GM04503 (cell line): ENCODE measurements around the gene GLI3.

Source experiments
- DNase-seq: peaks from one replicate; pipeline ENCODE4 v3.0.0-alpha.2; 2012; ENCODE audit warnings: low read depth

GLI3 gene

DNA sequence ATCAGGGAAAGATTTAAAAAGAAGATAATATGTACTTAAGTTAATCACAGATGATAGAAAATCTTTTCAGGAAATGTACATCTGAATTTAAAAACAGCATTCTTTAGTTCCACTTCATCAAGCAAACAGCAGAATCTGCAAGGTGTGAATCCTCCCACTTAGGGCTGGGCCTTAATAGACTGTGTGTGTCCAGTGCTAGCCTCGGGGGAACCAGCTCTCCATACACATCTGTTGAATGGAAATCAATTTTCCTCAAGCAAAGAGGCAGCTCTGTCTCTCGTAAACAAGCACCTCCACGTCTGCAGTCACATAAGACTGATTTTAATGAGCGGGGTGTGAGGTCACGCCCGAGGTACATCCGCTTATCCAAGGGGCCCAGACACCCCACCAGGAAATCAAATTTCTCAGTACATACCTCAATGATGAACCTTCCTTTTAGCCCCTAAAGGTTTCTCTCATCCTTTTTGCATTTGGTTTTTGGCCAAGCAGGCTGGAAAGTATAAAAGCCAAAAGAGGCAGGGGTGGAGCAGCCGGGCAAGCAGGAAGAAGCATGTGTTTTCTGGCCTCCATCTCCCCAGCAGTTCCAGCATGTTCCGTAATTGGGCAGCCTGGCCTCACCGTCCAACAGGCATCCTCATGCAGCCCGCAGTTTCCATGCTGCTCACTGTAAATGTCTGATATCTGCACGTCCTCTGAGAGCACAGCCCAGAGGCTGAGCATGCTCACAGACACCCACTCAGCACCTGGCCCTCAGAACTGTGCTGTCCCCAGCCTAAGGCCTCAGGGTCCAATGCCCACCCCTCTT lies 131.3 kb downstream of the GLI3 start:
- DNase-seq, result no peak

DNA sequence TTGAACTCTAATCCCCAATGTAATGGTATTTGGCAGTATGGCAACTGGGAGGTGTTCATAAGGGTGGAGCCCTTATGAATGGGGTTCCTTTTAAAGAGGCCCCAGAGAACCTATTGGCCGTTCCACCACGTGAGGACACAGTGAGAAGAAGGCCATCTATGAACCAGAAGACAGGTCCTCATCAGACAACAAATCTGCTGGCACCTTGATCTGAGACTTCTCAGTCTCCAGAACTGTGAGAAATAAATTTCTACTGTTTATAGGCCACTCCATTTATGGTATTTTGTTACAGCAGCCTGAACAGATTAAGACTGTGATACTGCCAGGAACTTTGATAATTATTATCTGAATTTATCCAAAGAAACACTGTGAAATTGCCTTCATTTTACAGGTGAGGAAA lies 132.3 kb downstream of the GLI3 start:
- no peak for DNase-seq

DNA sequence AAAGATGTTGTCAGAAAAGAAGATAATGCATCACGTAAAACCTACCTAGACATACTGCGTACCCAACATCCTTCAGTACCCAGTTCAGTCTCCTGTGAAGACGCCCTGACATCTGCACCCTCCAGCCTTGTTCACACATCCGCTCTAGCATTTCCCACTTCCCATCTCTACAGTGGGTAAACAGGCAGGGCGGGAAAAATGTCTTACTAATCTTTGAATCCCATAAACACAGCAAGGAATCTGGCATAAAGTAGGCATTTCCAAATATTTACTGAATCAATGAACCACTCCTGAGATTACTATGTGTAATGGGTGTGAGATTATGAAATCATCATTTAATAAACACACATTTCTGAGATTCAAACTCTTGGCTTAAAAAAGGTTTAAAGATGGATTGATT lies 132.8 kb downstream of the GLI3 start:
- no peak for DNase-seq

DNA sequence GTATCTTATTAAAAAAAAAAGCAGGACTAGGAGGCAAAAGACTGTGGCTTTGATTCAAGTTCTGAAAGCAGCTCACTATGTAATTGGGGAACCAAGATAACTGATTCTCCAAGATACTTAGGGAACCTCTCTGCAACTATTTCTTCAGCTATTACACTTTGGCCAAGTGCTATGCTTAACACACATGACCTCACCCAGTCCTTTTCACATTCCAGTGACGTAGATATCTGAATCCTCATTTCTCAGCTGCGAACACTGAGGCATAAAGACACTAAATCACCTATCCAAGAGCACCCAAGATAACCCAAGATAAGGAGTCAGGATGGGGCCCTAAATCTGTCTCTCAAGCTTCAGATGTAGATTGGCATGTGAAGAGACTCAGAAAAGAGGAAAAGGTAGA lies 133.6 kb downstream of the GLI3 start:
- DNase-seq, result no peak

DNA sequence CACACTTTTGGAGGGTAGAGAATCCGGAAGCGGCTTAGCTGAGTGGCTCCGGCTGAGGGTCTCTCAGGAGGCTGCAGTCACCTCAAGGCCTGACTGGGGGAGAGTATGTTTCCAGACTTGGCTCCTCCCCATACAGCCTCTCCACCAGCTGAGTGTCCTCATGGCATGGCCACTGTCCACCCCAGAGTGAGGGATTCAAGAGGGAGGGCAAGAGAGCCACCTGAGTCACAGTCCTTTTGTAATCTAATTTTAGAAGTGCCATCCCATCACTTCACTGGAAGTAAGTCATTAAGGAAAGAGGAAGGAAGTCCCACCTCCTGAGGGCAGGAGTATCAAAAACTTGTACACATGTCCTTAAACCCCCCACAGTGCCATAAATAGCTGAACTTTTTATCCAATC lies 134.0 kb downstream of the GLI3 start:
- DNase-seq, result no peak

DNA sequence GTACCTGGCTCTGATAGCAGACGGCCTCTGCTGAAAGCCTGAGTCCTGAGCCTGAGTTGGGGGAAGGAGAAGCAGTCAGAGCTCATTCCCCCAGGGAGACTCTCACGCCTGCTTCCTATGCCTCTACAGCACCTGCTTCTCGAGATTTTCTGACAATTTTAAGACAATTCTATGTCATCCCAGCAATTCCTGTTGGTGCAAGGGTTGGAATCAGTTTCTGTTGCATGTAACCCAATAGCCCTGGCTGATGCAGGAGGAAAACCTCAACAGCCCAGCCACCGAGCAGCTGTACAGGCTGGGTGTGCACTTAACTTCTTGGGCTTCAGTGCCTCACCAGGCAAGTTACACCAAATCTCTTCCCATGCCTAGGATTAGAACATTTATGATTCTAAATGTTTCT lies 134.7 kb downstream of the GLI3 start:
- no peak for DNase-seq

DNA sequence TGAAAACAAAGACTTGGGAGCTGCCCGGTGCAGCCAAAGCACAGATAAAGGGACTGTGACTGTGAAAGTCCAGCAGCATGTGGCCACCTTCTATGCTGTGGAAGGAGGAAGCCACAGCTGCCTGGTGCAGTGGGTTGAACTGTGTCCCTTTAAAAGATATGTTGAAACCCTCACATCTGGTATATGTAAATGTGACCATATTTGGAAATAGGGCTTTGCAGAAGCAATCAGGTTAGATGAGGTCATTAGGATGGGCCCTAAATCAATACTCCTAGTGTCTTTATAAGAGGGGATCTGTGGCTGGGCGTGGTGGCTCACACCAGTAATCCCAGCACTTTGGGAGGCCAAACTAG lies 136.9 kb downstream of the GLI3 start:
- DNase-seq, result no peak

DNA sequence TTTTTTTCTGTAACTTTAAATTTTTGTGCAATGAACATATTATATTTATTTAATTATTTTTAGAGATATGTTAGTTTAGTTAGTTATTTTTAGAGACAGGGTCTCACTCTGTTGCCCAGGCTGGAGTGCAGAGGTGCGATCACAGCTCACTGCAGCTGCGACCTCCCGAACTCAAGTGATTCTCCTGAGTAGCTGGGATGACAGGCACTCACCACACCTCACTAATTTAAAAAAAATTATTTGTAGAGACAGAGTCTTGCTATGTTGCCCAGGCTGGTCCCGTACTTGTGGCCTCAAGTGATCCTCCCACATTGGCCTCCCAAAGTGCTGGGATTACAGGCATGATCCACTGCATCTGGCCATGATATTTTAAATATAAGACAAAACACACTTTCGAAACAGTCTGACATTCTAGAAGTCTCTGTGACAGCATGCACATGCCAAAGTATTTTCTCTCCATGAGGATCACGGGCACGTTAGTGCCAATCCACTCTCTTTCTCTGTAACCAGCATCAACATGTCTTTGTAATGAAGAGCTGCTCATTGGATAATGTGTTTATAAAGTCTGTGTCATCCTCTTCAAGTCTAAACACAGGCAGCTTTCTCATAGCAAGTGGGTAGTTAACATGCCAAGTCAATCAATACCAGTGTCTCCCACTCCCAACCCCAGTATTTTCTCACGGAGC lies 137.4 kb downstream of the GLI3 start:
- no peak for DNase-seq

DNA sequence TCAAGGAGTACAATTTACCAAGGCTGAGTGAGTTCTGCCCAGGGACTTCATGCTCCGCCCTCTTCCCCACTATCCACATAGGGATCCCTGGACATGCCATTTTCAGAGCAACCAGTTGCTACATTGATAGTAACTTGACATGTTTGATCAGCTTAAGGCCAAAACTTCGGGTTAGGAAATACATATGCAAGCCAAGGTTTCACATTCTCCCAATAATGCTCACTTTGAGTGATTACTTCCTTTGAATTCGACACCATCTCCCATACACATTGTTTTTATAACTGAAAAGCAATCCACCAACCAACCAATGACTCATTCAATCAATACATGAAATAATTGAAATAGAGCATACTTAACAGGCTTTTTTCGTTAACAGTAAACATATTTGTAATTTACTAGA lies 137.9 kb downstream of the GLI3 start:
- no peak for DNase-seq

DNA sequence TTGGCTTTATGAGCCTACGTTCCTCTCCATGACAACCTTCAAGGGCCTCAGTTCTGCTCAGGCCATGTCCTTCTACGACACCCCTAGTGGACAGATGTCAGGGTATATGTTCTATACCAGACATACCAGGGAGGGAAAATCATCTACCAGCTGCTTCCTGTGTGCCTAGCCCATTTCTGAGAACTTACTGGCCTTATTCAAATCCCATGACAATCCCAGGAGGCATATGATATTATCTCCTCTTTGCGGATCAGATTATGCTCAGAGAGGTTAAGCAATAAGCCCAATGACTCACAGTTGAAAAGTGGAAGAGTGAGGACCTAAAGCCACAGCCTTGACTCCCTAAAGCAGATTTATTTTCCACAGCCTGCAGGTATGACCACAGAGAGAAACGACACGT lies 139.3 kb downstream of the GLI3 start:
- DNase-seq, result peak; percentile 85

DNA sequence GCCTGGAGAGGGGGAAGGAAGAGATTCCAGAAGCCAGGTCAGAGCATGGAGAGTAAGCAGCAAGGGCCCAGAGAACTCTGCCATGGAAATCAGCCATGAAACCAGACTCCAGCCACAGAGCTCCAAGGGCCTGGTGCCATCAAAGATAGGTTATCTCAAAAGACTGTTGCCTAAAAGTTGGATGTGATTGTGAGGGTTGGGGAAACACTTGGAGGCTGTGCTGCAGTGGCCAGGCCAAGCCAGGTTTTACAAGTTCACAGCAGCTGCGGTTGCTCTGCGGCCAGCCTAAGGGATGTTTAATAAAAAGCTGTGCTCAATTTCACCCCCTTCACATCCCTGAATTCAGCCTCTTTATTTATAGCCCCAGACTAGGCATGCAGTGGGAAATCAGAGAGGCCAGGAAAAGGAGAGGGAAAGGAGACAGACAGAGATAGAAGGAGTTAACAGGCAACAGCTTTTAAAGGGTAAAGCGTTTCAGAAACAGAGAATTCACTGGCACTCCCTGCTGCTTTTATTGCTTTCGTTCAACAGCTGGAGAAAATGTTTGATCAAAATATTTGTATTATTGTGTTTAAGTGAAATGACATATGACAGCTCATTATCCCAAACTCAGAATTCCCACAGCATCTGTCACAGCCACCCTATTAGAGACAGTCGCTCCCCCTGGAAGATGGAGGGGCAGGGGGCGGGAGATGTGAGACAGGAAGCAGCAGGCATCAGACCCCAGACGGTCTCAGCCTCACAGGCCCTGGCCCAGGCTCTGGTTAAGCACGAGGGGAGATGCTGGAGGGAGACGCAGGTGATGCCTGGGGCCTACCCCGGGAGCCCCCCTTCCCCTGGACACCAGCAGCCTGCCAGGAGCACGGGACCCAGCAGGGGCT lies 140.1 kb downstream of the GLI3 start:
- DNase-seq, result no peak

DNA sequence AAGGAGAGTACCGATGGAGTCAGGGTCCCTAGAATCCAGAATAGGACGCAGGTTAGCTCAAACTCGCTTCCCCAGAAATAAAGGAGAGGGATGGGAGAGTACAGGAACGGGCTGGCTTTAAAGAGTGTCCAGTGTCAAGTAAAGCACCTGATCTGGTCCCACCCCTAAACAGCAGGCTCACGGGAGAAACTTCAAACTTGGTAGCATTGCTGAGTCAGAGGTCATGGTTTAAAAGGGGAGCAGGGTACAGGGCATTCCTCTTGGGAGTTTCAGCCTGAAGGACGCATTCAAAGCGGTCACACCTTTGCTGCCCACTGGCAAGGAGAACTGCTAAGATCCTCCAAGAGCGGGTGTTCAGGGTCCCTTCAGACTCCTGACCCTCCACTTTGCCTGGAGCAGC lies 140.7 kb downstream of the GLI3 start:
- DNase-seq, result no peak

DNA sequence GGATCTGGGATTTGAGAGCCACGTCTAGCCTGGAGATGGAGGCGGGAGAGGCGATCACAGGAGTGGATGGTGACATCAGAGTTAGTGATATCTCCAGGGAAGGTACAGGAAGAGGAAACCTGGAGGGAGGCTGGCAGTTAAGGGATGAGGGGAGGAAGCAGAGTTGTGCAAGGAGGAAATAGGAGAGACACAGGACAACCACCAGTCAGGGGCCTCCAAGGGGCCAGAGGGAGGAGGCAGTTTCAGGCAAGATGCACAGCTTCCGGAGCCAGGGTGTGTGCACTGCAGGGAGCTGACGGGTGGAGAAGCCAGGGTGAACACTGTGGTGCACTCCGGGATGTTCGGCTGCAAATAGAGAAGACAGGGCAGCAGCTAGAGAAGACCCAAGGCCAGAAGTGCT lies 141.2 kb downstream of the GLI3 start:
- DNase-seq, result no peak

DNA sequence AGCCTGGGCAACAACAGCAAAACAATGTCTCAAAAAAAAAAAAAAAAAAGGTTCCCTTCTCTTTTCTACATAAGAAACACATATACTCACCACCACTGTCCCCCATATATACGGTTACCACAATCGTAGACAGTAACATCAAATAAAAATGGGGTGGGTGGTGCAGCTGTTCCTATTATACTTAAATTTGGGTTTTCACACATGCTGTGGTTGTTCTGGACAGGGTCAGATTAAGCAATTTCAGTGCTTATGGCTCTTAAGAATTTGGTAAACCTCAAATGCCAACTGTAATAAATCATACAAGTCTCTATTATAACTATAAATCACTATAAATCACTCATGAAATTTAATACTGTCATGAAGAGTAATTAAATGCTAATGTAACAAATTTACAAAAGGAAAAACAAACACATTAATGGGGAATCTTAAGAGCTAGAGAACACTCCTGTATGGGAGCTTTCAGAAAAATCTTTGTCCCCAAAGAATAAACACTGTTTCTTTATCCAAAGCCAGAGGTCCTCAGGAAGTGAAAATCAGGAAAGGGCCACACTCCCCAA lies 143.6 kb downstream of the GLI3 start:
- DNase-seq, result no peak

DNA sequence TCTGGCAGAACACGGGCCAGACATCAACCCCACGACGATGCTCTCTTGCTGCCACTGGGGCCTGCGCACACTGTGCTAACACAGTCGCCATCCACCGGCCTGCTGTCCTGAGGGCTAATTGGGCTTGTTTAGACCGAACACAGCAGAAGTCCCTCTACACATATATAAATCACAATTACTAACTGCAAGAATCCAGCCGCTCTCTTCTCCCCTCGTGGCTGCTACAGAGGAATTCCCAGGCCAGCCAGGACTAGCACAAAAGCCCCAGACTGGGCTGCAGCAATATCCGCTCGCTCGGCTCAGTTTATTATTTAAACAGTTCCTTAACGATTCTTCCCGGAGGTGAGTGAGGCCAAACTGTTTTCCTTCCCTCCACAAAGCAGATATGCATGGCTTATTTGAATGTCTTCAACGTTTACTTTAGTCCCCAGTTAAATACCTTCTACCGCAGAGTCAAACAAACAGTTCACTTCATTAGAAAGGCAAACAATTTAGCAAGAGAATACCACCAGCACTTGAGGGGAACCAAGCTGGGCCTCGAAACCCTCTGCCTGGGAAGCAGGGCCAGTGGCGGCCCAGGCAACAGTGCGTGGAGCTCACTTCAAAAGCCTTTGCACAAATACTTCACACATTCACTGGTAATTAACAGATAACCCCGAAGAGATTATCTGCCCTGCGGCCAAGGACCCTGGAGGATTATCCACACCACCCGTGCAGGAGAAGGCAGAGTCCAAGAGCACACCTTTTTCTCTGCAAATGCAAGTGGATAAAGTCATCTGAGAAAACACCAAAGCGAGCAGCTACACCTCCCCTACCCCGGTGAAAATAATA lies 145.3 kb downstream of the GLI3 start:
- no peak for DNase-seq

DNA sequence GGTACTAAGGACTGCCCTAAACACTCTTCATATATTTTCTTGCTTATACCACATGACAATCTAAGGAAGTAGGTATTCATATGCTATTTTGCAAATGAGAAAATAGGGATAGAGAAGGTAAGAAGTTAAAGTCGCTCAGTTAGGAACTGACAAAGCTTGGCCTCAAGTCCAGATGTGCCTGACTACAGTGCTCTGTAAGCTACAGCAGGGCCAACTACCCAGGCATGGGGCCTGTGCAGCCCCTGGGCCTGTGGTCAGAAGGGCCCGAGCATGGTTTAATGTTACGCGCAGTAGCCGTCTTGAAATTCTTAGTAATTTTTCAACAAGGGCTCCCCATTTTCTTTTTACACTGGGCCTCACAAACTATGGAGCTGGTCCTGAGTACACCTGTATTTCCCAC lies 146.2 kb downstream of the GLI3 start:
- no peak for DNase-seq

DNA sequence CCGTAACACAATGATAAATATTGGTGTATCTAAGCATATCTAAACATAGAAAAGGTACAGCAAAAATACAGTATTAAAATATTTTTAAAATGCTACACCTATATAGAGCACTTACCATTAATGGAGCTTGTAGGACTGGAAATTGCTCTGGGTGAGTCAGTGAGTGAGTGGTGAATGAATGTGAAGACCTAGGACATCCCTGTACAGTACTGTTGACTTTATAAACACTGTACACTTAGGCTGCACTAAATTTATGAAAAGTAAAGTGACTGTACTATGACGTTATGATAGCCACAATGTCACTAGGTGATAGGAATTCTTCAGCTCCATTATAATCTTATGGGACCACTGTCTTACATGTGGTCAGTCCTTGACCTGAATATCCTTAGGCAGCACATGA lies 147.0 kb downstream of the GLI3 start:
- no peak for DNase-seq

DNA sequence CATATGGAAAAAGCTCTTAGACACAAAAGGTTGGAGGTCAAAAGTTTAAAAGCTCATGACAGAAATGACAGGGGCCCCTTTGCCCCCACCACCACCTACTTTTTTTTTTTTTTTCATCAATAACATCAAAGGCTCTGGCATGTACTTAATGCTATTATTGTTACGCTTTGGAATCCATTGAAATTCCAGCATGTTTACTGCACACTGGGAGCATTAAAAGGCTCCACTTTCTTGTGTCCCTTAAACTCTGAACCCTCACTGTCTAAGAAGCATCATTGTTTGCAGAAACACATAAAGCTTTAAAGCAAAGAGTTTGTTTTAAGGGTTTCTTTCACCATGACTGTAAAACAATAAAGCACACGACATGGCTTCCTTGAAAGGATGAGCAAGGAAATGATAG lies 149.4 kb downstream of the GLI3 start:
- no peak for DNase-seq

DNA sequence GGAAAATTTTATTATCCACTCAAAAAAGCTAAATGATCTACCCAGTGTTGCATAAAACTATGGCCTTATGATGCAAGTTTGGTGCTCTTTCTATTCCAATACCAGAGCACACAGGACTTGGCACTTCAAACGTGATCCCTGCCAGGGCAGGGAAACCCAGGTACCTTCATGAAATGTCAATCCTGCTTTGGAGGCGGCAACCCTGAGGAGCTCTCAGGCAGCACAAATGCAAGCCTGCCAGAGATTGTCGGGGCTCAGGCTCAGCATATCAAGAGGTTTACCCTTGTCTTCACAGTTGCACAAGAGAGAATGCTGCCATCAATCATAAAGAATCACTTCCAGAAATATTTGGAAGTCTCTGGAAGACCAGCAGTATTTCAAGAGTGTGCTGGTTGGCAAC lies 151.5 kb downstream of the GLI3 start:
- DNase-seq, result no peak

DNA sequence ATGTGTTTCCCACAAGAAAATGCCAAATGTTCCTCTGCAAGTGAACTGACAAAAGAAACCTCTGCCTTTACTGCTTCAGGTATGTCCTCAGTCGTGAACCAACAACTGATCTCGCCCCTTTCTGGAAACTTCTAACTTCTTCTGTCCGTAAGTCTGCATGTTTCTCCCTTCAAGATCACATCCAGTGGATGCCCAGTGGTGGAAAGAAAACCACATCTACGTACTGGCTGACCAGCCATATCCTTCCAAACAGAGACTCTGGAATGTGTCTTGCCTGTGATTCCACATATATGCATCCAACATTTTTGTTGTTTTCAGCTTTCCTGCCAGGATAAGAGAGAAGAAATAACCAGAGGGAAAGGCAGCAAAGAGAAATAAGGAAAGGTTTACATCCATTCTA lies 152.7 kb downstream of the GLI3 start:
- no peak for DNase-seq

DNA sequence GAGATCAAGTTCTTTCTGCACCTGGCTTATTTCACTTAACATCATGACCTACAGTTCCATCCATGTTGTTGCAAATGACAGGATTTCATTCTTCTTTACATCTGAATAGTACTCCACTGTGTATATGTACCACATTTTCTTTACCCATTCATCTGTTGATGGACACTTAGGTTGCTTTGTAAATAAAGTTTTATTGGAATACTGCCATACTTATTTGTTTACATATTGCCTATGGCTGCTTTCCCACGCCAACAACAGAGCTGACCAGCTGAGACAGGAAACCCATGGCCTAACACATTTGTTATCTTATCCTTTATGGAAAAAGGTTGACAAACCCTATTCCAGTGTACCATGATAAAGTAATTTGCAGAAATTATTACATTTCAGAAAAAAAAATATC lies 153.7 kb downstream of the GLI3 start:
- no peak for DNase-seq

DNA sequence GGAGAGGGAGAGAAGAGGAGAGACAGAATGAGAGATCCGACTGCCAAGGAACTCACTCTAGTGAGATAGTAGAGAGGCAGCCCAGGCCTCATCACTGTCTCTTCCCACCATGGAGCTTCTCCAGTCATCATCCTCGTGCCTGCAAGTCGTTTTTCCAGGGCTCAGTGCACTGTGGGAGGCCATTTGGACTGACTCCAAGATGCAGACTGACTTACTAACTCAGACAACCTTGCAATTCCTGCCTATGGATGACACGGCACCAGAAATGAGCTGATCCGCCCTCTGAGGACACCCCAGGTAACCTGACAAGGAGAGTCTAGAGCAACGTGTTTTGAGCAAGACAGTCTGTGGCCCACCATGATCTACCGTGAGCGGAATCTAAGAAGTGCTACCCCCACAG lies 154.9 kb downstream of the GLI3 start:
- DNase-seq, result no peak
